ENCODE results near the gene DDT. TPM values are rescaled to one million over a fixed set of nuclear protein-coding genes. Genes with fewer than 3 reads are reported as not detected.
"Not testable (repeated sequence)": the region's sequence is repeated elsewhere in the genome, so short reads cannot be mapped to it uniquely, and the experiment has no call there.

DDT gene
- total RNA-seq, 1 donor = 45.8 TPM

DNA sequence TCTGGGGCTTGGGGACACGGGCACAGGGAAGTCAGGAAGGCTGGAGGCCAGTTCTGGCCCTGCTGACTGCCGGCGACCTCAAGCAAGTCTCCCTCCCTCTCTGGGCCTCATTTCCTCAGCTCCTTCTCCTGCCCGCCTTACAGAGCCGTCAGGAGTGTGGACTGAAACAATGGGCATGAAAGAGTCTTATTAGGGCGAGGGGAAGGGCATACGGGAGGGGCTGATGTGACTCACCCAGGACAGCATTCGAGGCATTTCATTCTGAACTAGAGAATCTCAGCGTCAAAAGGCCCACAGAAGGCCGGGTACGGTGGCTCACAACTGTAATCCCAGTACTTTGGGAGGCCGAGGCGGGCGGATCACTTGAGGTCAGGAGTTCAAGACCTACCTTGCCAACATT, 34.1 kb downstream of the DDT start:
- not testable (repeated sequence) for H3K9me3 ChIP-seq (ENCODE audit: low read depth, low read length); H3K4me1 ChIP-seq (ENCODE audit: insufficient read depth, low read length); H3K4me3 ChIP-seq (ENCODE audit: low read length); H3K27me3 ChIP-seq (ENCODE audit: insufficient read depth, low read length)

DNA sequence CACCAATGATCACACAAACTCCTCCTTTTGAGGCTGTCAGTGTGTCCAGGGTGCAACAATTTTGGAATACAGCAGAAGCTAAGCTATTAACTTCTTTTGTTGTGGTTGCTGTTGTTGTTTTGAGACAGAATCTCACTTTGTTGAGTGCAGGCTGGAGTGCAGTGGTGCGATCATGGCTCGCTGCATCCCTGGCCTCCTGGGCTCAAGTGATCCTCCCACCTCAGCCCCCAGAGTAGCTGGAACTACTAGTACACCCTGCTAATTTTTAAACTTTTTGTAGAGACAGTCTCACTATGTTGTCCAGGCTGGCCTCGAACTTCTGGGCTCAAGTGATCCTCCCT, 35.3 kb downstream of the DDT start:
- Histone ChIP-seq H3K27me3 (ENCODE audit: insufficient read depth, low read length) (no peaks in the 10 kb centered on the region), H3K9me3 (ENCODE audit: low read depth, low read length) (no peaks in the 10 kb centered on the region), H3K4me3 (ENCODE audit: low read length) (no peak overlapping the region), H3K4me1 (ENCODE audit: insufficient read depth, low read length) (no peaks in the 10 kb centered on the region)

DNA sequence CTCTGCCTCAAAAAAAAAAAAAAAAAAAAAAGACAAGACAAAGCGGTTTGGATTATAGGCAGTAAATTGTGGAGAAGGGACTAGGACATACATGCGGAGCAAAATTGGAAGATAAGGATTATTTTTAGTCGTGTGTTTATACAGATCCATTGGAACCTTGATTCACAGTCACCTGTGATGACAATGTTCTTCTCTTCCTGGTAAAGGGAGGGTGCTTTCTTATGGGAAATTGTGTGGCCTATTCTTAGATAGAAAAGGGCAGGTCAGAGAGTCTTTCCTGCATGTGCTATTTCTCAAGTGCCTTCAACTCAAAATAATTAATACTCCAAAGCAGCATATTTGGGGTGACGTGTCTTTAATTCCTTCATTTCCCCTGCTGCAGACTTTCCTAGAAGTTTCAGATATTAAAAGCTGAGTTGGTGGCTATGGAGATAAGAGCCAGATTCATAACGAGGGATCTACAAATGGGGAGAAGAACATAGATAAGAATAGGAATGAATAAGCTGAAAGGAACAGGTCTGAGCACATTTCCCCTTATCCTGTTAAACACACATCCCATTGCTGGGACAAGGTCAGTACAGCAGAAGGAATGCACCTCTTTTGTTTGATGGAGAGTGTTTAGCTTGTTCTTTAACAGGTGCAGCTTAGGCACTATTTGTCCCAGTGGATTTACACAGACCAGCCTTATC, 35.8 kb downstream of the DDT start:
- Histone ChIP-seq H3K27me3 (ENCODE audit: insufficient read depth, low read length) (no peaks in the 10 kb centered on the region), H3K4me1 (ENCODE audit: insufficient read depth, low read length) (no peaks in the 10 kb centered on the region), H3K4me3 (ENCODE audit: low read length) (no peak overlapping the region), H3K9me3 (ENCODE audit: low read depth, low read length) (no peaks in the 10 kb centered on the region)

DNA sequence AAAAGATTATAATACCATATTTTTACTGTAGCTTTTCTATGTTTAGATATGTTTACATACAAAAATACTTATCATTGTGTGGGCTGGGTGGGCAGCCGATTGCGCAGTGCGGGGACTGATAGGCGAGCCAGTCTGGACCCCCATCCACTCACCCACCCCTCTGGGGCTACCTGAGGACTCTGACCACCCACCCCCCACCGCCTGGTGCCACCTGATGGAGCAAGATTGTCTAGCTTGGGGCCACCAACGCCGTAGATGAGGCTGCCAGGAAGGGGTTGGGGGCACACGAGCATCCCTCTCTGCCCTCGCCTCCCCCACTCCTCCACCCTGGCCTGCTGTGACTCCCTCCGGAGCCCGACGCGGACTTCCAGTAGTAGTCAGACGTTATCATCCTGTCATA, 47.7 kb downstream of the DDT start:
- Histone ChIP-seq H3K4me1 (ENCODE audit: insufficient read depth, low read length) (no peaks in the 10 kb centered on the region), H3K27me3 (ENCODE audit: insufficient read depth, low read length) (no peaks in the 10 kb centered on the region), H3K4me3 (ENCODE audit: low read length) (no peak overlapping the region), H3K9me3 (ENCODE audit: low read depth, low read length) (peaks cover 6% of the 10 kb centered on the region)

DNA sequence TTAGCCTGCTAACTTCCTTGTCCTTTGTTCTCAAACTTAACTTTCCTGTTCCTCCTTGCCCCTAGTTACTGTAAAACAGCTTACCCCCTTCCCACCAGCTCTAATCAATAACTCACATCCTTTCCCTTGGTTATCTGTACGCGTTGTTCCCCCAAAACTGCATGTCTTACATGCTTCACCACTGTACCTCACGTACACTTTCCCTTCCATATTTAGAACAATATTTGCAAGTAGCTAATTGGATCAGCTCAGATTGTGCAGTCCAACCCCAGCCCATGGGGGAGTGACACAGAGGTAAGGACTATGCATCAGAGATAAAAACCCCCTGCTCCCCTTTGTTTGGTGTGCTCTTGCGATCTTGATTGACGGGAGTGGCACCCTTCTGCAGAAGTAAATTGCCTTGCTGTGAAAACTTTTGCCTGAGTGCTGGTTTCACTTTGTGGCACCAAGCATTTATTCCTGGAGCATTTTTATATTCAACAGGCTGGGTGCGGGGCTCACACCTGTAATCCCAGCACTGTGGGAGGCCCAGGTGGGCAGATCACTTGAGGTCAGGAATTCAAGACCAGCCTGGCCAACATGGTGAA, 49.1 kb downstream of the DDT start:
- Histone ChIP-seq H3K9me3 (ENCODE audit: low read depth, low read length) (peaks cover 6% of the 10 kb centered on the region), H3K4me1 (ENCODE audit: insufficient read depth, low read length) (no peaks in the 10 kb centered on the region), H3K4me3 (ENCODE audit: low read length) (no peak overlapping the region), H3K27me3 (ENCODE audit: insufficient read depth, low read length) (no peaks in the 10 kb centered on the region)

DNA sequence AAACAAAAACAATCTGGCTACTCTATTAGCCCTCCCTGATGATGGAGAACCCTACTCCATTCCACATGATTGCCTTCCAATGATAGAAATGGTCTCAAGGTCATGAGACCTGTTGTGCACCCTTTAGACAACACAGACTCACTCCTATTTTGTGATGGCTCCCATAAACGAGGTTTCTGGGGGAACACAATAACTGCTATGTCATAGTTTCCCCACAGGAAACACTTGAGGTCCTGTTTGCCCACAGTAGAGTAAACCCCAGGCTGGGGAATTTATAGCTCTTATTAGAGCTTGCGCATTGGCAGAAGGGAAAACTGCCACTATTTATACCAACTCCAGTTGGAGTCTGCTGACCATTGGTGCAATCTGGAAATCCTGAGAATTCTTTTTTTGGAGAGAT, 51.3 kb downstream of the DDT start:
- H3K4me1 ChIP-seq (ENCODE audit: insufficient read depth, low read length) = no peaks in the 10 kb centered on the region
- H3K4me3 ChIP-seq (ENCODE audit: low read length) = no peak overlapping the region
- H3K27me3 ChIP-seq (ENCODE audit: insufficient read depth, low read length) = no peaks in the 10 kb centered on the region
- peaks cover 6% of the 10 kb centered on the region for H3K9me3 ChIP-seq (ENCODE audit: low read depth, low read length)

DNA sequence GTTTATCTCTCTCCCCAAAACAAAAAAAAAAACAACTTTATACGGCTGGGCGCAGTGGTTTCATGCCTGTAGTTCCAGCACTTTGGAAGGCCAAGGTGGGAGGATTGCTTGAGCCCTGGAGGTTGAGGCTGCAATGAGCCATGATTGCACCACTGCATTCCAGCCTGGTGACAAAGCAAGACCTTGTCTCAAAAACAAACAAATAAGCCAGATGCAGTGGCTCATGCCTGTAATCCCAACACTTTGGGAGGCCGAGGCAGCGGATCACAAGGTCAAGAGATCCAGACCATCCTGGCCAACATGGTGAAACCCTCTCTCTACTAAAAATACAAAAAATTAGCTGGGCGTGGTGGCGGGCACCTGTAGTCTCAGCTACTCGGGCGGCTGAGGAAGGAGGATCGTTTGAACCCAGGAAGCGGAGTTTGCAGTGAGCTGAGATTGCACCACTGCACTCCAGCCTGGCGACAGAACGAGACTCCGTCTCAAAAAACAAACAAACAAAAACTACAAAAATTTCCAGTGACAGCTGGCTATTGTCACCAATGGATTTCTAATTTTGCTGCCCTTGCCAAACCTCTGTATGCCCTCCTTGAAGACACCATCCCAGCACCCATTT, 52.5 kb downstream of the DDT start:
- H3K4me3 ChIP-seq (ENCODE audit: low read length); H3K4me1 ChIP-seq (ENCODE audit: insufficient read depth, low read length); H3K27me3 ChIP-seq (ENCODE audit: insufficient read depth, low read length); H3K9me3 ChIP-seq (ENCODE audit: low read depth, low read length): not testable (repeated sequence)

Other genes starting within 250 kb of the DDT start
- gene ZNF70, start 223.3 kb downstream of the DDT start, total RNA-seq = 0.52 TPM
- 0.42 TPM for gene VPREB3, start 220.0 kb downstream of the DDT start, total RNA-seq
- 0.31 TPM for gene C22orf15, start 211.5 kb downstream of the DDT start, total RNA-seq
- 9.0 TPM for gene CHCHD10, start 206.5 kb downstream of the DDT start, total RNA-seq
- 0.94 TPM for gene MMP11, start 201.6 kb downstream of the DDT start, total RNA-seq
- 31.8 TPM for gene SMARCB1, start 187.5 kb downstream of the DDT start, total RNA-seq
- gene DERL3, start 135.4 kb downstream of the DDT start, total RNA-seq = 1.7 TPM
- 7.9 TPM for gene SLC2A11, start 116.6 kb downstream of the DDT start, total RNA-seq
- 66.7 TPM for gene MIF, start 80.1 kb downstream of the DDT start, total RNA-seq
- not detected for gene GSTT2B, start 13.2 kb downstream of the DDT start, total RNA-seq
- gene DDTL, start 7.6 kb downstream of the DDT start, total RNA-seq = 3.8 TPM
- not detected for gene GSTT2, start 5.7 kb upstream of the DDT start, total RNA-seq
- not detected for gene GSTT4, start 31.0 kb upstream of the DDT start, total RNA-seq
- gene CABIN1, start 36.9 kb upstream of the DDT start, total RNA-seq = 49.7 TPM
- 0.31 TPM for gene SUSD2, start 207.0 kb upstream of the DDT start, total RNA-seq

All from mononuclear cell (primary cell).